HL-60 (cell line): ENCODE measurements around the gene CCDC192.

Source experiments
- DNase-seq, 2 experiments: peaks; one replicate each; pipeline ENCODE4 v3.0.0-alpha.2; 2010 to 2020; ENCODE audit warnings: low read depth in 1 of 2, low spot score in 1 of 2
- H3K27ac ChIP-seq: fragments of 250-450 bp; sonication (Bioruptor Pico); replicated peaks from 2 replicates; pipeline ENCODE4 v1.5.1; 2020; ENCODE audit warnings: mild to moderate bottlenecking, moderate library complexity
- H3K27me3 ChIP-seq: fragments of 250-450 bp; sonication (Bioruptor Pico); 2 replicates; pipeline ENCODE4 v1.5.1; 2021; ENCODE audit warnings: mild to moderate bottlenecking, moderate library complexity; ENCODE audit not compliant: insufficient read depth, poor library complexity, severe bottlenecking
- H3K4me3 ChIP-seq: replicated peaks from 2 replicates; pipeline ENCODE4 v1.5.1; 2011; ENCODE audit warnings: mild to moderate bottlenecking, control low read depth, low read length; ENCODE audit not compliant: insufficient read depth
- CTCF ChIP-seq: IDR thresholded peaks from one replicate; pipeline ENCODE4 v1.5.1; 2011; ENCODE audit warnings: low read length, control low read depth, inconsistent platforms; ENCODE audit not compliant: insufficient read depth
- GABPA ChIP-seq: IDR thresholded peaks from 2 replicates; pipeline ENCODE4 v1.6.1; 2012; ENCODE audit warnings: low read depth
- POLR2AphosphoS5 ChIP-seq: IDR thresholded peaks from 2 replicates; pipeline ENCODE4 v1.6.1; 2012; ENCODE audit warnings: low read depth
- REST ChIP-seq: IDR thresholded peaks from 2 replicates; pipeline ENCODE4 v1.6.1; 2012; ENCODE audit warnings: low read depth; ENCODE audit not compliant: insufficient replicate concordance
- SPI1 ChIP-seq: IDR thresholded peaks from 2 replicates; pipeline ENCODE4 v1.6.1; 2012; ENCODE audit warnings: low read depth, mild to moderate bottlenecking, borderline replicate concordance

CCDC192 gene

GRCh38 chr5:127976991-127977717 is 274.0 kb downstream of the CCDC192 start:
- Histone ChIP-seq H3K4me3 (no peak overlapping the region), H3K27ac (no peak overlapping the region), H3K27me3 (no peaks in the 10 kb centered on the region)
- no peak for DNase-seq
- TF ChIP-seq SPI1: no peak
- no peak for TF ChIP-seq POLR2AphosphoS5
- TF ChIP-seq REST: no peak
- TF ChIP-seq CTCF: no peak
- TF ChIP-seq GABPA: no peak

GRCh38 chr5:127978738-127979300 is 275.6 kb downstream of the CCDC192 start:
- no peak for DNase-seq
- H3K27me3 ChIP-seq: no peaks in the 10 kb centered on the region

More at GRCh38 chr5:127978738-127979300, 275.6 kb downstream of the CCDC192 start:
- Histone ChIP-seq H3K27ac (no peak overlapping the region), H3K4me3 (no peak overlapping the region)
- TF ChIP-seq SPI1 (no peak), POLR2AphosphoS5 (no peak), REST (no peak), CTCF (no peak), GABPA (no peak)
